ENCODE data around the gene OPA1. TPM values are rescaled to one million over a fixed set of nuclear protein-coding genes. Genes with fewer than 3 reads are reported as not detected.

Gene OPA1
- 66.1 and 84.0 TPM in 2 replicates for polyA plus RNA-seq (2014; cell fraction: cytosol; rRNA removed)
- polyA plus RNA-seq (2014; cell fraction: nucleus; rRNA removed): 82.4 and 88.8 TPM in 2 replicates

GRCh38 chr3:193592841-193593667, at the start of gene OPA1:
TSS of gene OPA1 (plus strand) at chr3:193593208. CDS start at chr3:193593378, 170 bp downstream.
- peak; percentile 99 for DNase-seq (ENCODE audit: low spot score)

GRCh38 chr3:193544289-193544688, 48.7 kb upstream of the OPA1 start:
- no peak for DNase-seq (ENCODE audit: low spot score)

DNA sequence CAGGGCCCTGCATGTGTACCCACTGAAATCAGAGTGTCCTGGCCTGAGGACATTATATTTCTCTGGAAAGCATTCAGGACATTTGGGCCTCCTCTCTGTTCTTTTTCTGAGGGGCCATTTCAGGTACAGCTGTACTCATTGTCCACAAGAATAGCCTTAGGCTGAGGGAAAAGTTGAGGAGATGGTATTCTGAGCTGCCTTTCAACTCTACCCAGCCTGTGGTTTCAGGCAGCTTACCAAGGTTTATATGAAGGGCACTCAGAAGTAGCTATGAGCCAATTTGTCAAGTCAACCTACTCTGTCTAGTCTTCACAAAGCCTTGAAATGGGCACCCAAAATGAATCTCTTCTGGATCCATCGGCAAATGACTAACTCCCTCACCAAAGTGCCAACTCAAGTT, 47.7 kb upstream of the OPA1 start:
- no peak for DNase-seq (ENCODE audit: low spot score)

GRCh38 chr3:193546129-193546528, 46.9 kb upstream of the OPA1 start:
- DNase-seq (ENCODE audit: low spot score): no peak

- DNase-seq (ENCODE audit: low spot score): no peak
Measured at GRCh38 chr3:193548406-193548805, 44.6 kb upstream of the OPA1 start.

GRCh38 chr3:193552923-193553322, 40.1 kb upstream of the OPA1 start:
- no peak for DNase-seq (ENCODE audit: low spot score)

DNA sequence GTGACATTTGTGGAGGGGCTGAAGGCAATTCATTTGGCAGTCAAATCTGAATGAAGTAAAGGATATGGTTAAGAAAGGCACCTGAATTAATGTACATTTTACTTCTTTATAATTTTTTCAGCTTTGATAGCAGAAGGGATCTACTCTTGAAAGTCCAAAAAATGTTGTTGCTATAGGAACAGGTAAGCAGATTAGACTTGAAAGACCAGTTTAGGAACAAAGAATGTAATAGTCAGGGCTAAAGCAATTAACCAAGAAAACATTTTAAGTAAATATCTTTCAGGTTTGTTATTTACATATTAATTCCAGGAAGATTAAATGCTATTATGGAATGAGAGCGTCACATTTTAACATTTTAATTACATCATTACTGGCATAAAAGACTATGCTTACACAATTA, 39.4 kb upstream of the OPA1 start:
- DNase-seq (ENCODE audit: low spot score): no peak

DNA sequence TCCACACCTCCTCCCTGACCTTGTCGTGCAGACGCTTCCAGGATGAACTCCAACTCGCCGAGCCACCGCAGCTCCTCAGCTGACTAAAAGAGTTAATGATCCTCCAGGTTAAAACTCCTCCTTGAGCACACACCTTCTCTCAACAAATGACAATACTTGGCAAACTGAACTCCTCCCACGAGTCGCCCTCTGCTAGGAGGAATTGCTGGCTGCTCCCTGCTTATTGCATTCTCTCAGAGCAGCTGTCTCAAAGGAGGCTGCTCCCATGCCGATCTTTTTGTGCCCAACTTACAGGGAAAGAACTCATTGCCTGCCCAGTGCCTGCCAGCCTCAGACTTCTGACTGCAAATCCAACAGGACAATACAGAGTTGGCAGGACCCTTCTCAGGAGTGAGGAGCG, 38.2 kb upstream of the OPA1 start, which contains the start of gene ATP13A4:
Gene ATP13A4 (minus strand): TSS at position 85 of the 400 bp plus-strand sequence. CDS start 96 bp downstream, outside the sequence.
- DNase-seq (ENCODE audit: low spot score): no peak

- DNase-seq (ENCODE audit: low spot score): no peak
Measured at GRCh38 chr3:193556841-193557240, 36.2 kb upstream of the OPA1 start.

- DNase-seq (ENCODE audit: low spot score): no peak
Measured at GRCh38 chr3:193559100-193559499, 33.9 kb upstream of the OPA1 start.

DNA sequence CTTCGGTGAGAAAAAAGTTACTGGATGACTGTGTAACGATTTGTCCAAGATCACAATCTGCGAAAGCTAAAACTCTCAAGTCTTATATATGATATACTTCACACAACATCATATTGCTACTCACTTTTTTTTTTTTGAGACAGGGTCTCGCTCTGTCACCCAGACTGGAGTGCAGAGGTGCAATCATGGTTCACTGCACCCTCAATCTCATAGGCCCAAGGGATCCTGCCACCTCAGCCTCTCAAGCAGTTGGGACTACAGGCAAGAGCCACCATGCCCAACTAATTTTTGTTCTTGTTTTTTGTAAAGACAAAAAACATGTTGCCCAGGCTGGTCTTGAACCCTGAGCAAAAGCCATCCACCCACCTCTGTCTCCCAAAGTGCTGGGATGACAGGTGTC, 32.9 kb upstream of the OPA1 start:
- no peak for DNase-seq (ENCODE audit: low spot score)

DNA sequence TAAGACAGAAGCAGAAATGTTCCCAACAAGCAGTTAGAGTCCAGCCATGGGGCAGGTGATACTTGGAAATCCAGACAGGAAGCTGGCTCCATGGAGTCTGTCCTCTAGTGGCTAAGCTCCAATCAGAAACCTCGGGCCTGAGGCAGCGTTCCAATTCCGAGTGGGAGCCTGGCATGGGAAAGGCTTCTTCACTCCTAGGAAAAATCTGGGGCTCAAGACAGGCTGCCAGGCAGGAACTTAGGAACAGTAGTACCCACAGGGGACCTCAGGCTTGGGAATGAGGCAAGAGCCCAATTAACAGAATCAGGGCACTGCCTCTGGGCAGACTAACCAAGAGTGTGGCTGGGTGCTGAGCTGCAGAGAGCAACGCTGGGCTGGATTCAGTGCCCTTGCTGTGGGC, 32.1 kb upstream of the OPA1 start:
- no peak for DNase-seq (ENCODE audit: low spot score)

GRCh38 chr3:193563426-193563825, 29.6 kb upstream of the OPA1 start:
- DNase-seq (ENCODE audit: low spot score): no peak

DNA sequence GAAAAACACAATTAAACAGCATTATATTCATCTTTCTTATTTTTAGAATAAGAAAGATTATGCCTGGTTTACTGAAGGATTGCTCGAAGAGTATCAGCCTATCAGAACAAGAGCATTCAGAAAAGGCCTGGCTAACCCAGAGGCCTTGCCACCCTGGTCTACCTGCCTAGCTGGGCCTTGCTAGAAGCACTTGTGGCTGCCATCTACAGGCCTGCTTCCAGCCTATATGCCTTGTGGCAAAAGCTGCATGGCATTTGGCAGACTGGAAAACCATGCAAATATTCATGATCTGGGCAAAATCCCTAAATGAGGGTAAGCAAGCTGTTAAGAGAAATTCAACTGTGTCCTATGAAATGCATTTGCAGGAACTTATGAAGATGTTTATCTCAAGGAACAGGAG, 29.0 kb upstream of the OPA1 start:
- DNase-seq (ENCODE audit: low spot score): no peak

DNA sequence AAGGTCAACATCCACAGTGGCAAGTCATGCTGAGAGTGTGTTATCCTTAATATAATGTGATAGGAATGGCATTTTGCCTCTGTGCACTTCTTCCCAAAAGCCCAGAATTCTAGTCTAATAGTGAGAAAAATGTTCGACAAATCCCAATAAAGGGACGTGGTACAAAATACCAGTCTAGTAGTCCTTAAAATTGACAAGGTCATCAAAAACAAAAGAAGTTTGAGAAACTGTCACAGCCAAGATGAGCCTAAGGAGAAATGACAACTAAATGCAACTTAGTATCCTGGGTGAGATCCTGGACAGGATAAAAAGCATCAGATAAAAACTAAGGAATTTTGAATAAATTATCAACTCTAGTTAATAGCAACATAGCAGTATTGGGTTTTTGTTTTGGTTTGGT, 23.9 kb upstream of the OPA1 start:
- DNase-seq (ENCODE audit: low spot score): no peak

GRCh38 chr3:193572426-193572908, 20.5 kb upstream of the OPA1 start:
- peak; percentile 65 for DNase-seq (ENCODE audit: low spot score)

DNA sequence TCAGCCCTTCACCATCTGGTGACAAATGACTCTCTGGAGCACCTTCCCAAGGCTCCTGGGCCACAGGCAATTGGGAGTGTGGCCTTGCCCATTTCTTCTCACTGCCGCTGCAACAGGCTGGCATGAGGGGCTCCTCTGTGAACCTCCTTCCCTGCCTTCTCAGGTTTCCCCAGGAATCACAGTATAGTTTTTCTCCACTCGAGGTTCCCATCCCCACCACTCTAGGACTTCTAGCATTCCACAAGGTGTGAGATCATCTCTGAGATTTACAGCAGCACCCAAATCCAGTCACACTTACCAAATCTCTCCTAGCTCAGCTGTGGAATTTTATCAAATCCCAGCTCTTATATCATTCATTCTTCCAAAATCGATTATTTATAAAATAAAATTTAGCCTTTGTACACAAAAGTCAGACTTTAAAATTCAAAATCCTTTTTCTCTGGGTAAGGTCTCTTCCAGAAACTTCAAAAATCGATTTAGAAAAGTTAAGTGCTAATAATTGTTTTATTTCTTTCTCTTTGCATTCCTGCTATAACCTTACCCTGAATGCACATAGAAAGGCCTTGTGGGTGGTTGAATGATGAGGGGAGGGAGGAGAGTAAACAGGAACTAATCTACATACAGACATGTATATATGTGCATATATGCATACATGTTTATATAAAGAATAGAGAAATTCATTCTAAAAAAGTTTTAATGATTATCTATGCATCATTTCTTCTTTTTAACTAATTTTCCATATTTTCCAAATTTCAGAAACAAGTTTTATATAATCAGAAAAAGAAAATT, 19.4 kb upstream of the OPA1 start:
- DNase-seq (ENCODE audit: low spot score): no peak

DNA sequence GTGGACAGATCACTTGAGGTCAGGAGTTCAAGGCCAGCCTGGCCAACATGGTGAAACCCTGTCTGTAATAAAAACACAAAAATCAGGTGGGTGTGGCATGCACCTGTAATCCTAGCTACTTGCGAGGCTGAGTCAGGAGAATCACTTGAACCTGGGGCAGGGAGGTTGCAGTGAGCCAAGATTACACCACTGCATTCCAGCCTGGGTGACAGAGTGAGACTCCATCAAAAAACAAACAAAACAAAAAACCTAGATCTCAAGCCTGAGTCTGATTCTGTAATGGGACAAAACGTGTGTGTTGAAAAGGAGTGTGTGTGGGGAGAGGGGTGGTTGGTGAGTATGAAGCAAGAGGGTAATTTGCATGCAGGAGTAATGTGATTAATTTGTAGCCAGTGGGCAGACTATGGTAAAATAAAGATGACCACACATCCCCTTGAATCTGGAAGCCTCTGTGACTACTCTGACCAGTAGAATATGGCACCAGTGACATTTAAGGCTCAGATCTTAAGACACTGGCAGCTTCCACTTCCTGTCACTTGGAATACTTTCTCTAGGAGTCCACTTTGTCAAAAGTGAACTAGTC, 18.4 kb upstream of the OPA1 start:
- DNase-seq (ENCODE audit: low spot score): no peak

- DNase-seq (ENCODE audit: low spot score): no peak
Measured at GRCh38 chr3:193585530-193585929, 7.5 kb upstream of the OPA1 start.

GRCh38 chr3:193586526-193586925, 6.5 kb upstream of the OPA1 start:
- DNase-seq (ENCODE audit: low spot score): no peak

- DNase-seq (ENCODE audit: low spot score): no peak
Measured at GRCh38 chr3:193589129-193589528, 3.9 kb upstream of the OPA1 start.

DNA sequence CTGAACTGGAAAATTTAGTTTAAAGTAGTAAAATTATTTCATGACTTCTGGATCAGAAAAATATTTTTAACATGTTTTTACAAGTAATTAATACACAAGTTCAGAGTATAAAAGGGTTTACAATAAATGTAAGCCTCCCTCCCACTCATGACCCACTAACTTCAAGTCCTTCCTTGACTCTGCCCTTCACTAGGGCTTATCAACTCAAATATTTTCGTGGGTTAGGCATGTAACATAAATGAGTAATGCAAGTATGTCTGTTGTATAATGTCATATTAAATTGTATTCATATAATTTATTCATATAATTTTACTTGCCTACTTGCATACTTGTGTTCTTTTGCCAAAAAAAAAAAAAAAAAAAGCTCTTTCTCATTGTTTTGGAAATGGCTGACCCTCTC, 3.4 kb upstream of the OPA1 start:
- DNase-seq (ENCODE audit: low spot score): no peak
